Measurements from ENCODE around the gene CSH1.
A peak's percentile ranks its signal among the peaks of the same experiment; 100 is the strongest.

The CSH1 gene

DNA sequence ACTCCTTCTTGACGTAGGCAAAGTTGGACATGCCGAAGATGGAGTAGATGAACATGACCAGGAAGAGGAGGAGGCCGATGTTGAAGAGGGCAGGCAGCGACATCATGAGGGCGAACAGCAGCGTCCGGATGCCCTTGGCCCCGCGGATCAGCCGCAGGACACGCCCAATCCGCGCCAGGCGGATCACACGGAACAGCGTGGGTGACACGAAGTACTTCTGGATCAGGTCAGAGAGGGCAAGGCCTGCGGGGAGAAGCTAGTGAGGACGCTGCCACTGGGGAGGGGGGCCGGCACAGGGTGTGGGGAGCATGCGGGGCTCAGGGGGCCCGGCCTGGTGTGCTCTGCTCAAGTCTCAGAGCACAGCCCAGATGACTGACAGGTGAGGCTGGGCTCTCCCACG lies 45.4 kb upstream of the CSH1 start:
- no peak overlapping the region for H4K8ac ChIP-seq (ENCODE audit: low read depth, low read length)
- H3K4me3 ChIP-seq (ENCODE audit: low read length): no peak overlapping the region
- H2AK5ac ChIP-seq (ENCODE audit: low read length): no peak overlapping the region
- H2BK15ac ChIP-seq (replicated peaks; ENCODE audit: low read depth): no peak overlapping the region
- no peak overlapping the region for H2BK120ac ChIP-seq (ENCODE audit: low read depth, low read length)
- no peak overlapping the region for H3K23ac ChIP-seq (ENCODE audit: low read length)
- H2BK5ac ChIP-seq (ENCODE audit: low read length): no peak overlapping the region
- H3K27me3 ChIP-seq (ENCODE audit: insufficient read depth, low read length, poor library complexity): no peaks in the 10 kb centered on the region
- no peak overlapping the region for H3K4ac ChIP-seq (ENCODE audit: low read depth, low read length)
- no peak overlapping the region for H3K4me2 ChIP-seq (ENCODE audit: low read length)
- no CpG with 5 or more reads among the region's 23 CpGs for WGBS (ENCODE audit: extremely low coverage, insufficient coverage, low lambda C conversion rate)
- no peak overlapping the region for H4K5ac ChIP-seq (ENCODE audit: low read length)
- H3K27ac ChIP-seq (ENCODE audit: low read depth, low read length): no peak overlapping the region
- H3K79me1 ChIP-seq (ENCODE audit: low read length): no peaks in the 10 kb centered on the region
- H3K79me2 ChIP-seq (ENCODE audit: control insufficient read depth, insufficient read depth, low read length): no peaks in the 10 kb centered on the region
- no peaks in the 10 kb centered on the region for H3K36me3 ChIP-seq (ENCODE audit: control insufficient read depth, insufficient read depth, low read length)
- no peak overlapping the region for H3K56ac ChIP-seq (ENCODE audit: low read length)
- H3K9ac ChIP-seq (ENCODE audit: low read length): no peak overlapping the region
- no peaks in the 10 kb centered on the region for H3K4me1 ChIP-seq (ENCODE audit: control insufficient read depth, low read depth, low read length)
- no peak for DNase-seq
- H3K18ac ChIP-seq (ENCODE audit: low read length): no peak overlapping the region

DNA sequence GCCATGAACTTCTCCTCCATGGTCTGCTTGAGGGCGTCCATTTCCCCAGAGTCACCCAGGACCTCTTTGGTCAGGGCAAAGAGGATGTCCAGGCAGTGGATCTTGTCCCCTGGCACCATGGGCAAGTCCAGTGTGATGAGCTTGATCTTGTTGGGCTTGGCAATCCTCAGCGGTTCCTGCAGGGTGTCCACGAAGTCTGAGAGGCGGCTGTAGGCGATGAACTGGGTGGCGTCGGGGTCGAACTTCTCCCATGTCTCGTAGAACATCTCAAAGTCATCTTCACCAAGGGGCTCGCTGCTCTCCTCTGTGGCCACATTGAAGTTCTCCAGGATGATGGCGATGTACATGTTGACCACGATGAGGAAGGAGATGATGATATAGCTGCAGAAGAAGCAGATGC lies 44.8 kb upstream of the CSH1 start:
- Histone ChIP-seq H2AK5ac (ENCODE audit: low read length) (no peak overlapping the region), H3K23ac (ENCODE audit: low read length) (no peak overlapping the region), H4K5ac (ENCODE audit: low read length) (no peak overlapping the region), H3K56ac (ENCODE audit: low read length) (no peak overlapping the region), H3K9ac (ENCODE audit: low read length) (no peak overlapping the region), H3K4me1 (ENCODE audit: control insufficient read depth, low read depth, low read length) (no peaks in the 10 kb centered on the region), H3K36me3 (ENCODE audit: control insufficient read depth, insufficient read depth, low read length) (no peaks in the 10 kb centered on the region), H2BK15ac (replicated peaks; ENCODE audit: low read depth) (no peak overlapping the region), H4K8ac (ENCODE audit: low read depth, low read length) (no peak overlapping the region), H3K79me1 (ENCODE audit: low read length) (no peaks in the 10 kb centered on the region), H3K4me2 (ENCODE audit: low read length) (no peak overlapping the region), H3K79me2 (ENCODE audit: control insufficient read depth, insufficient read depth, low read length) (no peaks in the 10 kb centered on the region), H2BK120ac (ENCODE audit: low read depth, low read length) (no peak overlapping the region), H3K4ac (ENCODE audit: low read depth, low read length) (no peak overlapping the region), H3K27me3 (ENCODE audit: insufficient read depth, low read length, poor library complexity) (no peaks in the 10 kb centered on the region), H3K18ac (ENCODE audit: low read length) (no peak overlapping the region), H3K4me3 (ENCODE audit: low read length) (no peak overlapping the region), H3K27ac (ENCODE audit: low read depth, low read length) (no peak overlapping the region), H2BK5ac (ENCODE audit: low read length) (no peak overlapping the region)
- no CpG with 5 or more reads among the region's 12 CpGs for WGBS (ENCODE audit: extremely low coverage, insufficient coverage, low lambda C conversion rate)
- DNase-seq: no peak

DNA sequence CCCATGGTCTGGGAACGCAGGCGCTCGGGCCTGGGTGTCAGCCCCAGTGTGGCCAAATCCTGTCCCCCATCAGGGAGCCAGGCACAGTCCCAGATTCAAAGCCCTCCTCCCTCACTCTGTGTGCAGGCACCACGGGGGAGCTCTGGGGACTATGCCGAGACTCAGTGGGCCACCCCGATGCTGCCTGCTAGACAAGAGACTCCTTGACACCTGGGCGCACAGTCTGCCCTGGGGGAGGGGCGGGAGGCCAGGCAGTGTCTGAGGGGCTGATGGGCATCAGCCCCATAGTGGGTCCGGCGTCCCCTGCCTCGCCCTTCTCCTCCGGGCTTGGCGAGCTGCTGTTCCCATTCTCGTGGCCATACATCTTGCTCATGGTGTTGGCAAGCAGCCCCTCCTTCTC lies 44.2 kb upstream of the CSH1 start:
- no peaks in the 10 kb centered on the region for H3K79me2 ChIP-seq (ENCODE audit: control insufficient read depth, insufficient read depth, low read length)
- H3K9ac ChIP-seq (ENCODE audit: low read length): no peak overlapping the region
- H3K4me1 ChIP-seq (ENCODE audit: control insufficient read depth, low read depth, low read length): no peaks in the 10 kb centered on the region
- H3K27me3 ChIP-seq (ENCODE audit: insufficient read depth, low read length, poor library complexity): no peaks in the 10 kb centered on the region
- no peak overlapping the region for H3K4me2 ChIP-seq (ENCODE audit: low read length)
- no peak for DNase-seq
- no peak overlapping the region for H3K4me3 ChIP-seq (ENCODE audit: low read length)
- no peak overlapping the region for H4K8ac ChIP-seq (ENCODE audit: low read depth, low read length)
- H3K23ac ChIP-seq (ENCODE audit: low read length): no peak overlapping the region
- no peak overlapping the region for H2BK120ac ChIP-seq (ENCODE audit: low read depth, low read length)
- no peak overlapping the region for H2BK15ac ChIP-seq (replicated peaks; ENCODE audit: low read depth)
- no peak overlapping the region for H3K18ac ChIP-seq (ENCODE audit: low read length)
- H3K56ac ChIP-seq (ENCODE audit: low read length): no peak overlapping the region
- H3K79me1 ChIP-seq (ENCODE audit: low read length): no peaks in the 10 kb centered on the region
- H3K4ac ChIP-seq (ENCODE audit: low read depth, low read length): no peak overlapping the region
- H4K5ac ChIP-seq (ENCODE audit: low read length): no peak overlapping the region
- no peak overlapping the region for H2AK5ac ChIP-seq (ENCODE audit: low read length)
- WGBS (ENCODE audit: extremely low coverage, insufficient coverage, low lambda C conversion rate): no CpG with 5 or more reads among the region's 14 CpGs
- H3K27ac ChIP-seq (ENCODE audit: low read depth, low read length): no peak overlapping the region
- no peak overlapping the region for H2BK5ac ChIP-seq (ENCODE audit: low read length)
- H3K36me3 ChIP-seq (ENCODE audit: control insufficient read depth, insufficient read depth, low read length): no peaks in the 10 kb centered on the region

DNA sequence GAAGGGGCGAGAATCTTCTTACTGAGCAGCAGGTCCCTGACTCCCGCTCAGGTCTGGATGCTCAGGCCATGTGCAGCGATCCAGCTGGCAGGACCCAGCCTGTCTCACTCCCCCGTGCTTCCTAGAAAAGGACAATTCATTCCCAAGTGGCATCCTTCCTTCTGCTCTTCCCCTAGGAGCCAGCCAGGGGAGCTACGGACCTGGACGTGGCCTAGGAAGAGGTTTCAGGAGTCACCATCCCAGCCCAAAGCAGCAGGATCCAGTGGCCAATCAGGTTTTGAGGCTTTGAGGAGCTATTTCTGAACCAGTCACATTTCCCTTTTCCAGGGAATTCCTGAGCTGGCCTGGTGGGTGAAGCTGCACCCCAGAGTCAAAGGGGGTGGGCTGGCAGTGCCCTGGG lies 43.5 kb upstream of the CSH1 start:
- Histone ChIP-seq H4K8ac (ENCODE audit: low read depth, low read length) (no peak overlapping the region), H3K4ac (ENCODE audit: low read depth, low read length) (no peak overlapping the region), H3K27ac (ENCODE audit: low read depth, low read length) (no peak overlapping the region), H2AK5ac (ENCODE audit: low read length) (no peak overlapping the region), H3K23ac (ENCODE audit: low read length) (no peak overlapping the region), H3K27me3 (ENCODE audit: insufficient read depth, low read length, poor library complexity) (no peaks in the 10 kb centered on the region), H3K4me1 (ENCODE audit: control insufficient read depth, low read depth, low read length) (no peaks in the 10 kb centered on the region), H3K79me1 (ENCODE audit: low read length) (no peaks in the 10 kb centered on the region), H3K36me3 (ENCODE audit: control insufficient read depth, insufficient read depth, low read length) (no peaks in the 10 kb centered on the region), H3K56ac (ENCODE audit: low read length) (no peak overlapping the region), H2BK5ac (ENCODE audit: low read length) (no peak overlapping the region), H2BK120ac (ENCODE audit: low read depth, low read length) (no peak overlapping the region), H3K18ac (ENCODE audit: low read length) (no peak overlapping the region), H3K9ac (ENCODE audit: low read length) (no peak overlapping the region), H3K79me2 (ENCODE audit: control insufficient read depth, insufficient read depth, low read length) (no peaks in the 10 kb centered on the region), H3K4me3 (ENCODE audit: low read length) (no peak overlapping the region), H4K5ac (ENCODE audit: low read length) (no peak overlapping the region), H2BK15ac (replicated peaks; ENCODE audit: low read depth) (no peak overlapping the region), H3K4me2 (ENCODE audit: low read length) (no peak overlapping the region)
- no CpG with 5 or more reads among the region's 6 CpGs for WGBS (ENCODE audit: extremely low coverage, insufficient coverage, low lambda C conversion rate)
- DNase-seq: peak; percentile 34

DNA sequence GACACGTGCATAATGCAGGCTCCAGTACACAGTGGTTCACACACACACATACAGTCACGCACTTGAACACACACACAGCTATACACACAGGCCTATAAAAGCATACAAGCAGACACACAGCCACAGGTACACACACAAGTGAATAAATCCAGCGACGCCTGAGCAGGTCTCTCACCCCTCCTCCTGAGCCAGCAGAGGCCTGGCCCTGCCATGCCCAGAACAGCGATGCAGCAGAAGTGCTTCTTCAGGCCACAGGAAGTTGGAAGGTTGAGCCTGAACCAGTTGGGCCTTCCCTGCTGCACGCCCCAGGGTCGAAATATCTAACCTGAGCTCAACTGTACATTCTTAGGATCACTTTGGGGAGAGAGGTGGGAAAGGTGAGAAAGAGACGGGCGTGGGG lies 43.0 kb upstream of the CSH1 start:
- Histone ChIP-seq H3K56ac (ENCODE audit: low read length) (peak overlapping the region; percentile 2), H4K8ac (ENCODE audit: low read depth, low read length) (no peak overlapping the region), H3K36me3 (ENCODE audit: control insufficient read depth, insufficient read depth, low read length) (no peaks in the 10 kb centered on the region), H3K23ac (ENCODE audit: low read length) (no peak overlapping the region), H3K79me2 (ENCODE audit: control insufficient read depth, insufficient read depth, low read length) (no peaks in the 10 kb centered on the region), H2BK5ac (ENCODE audit: low read length) (no peak overlapping the region), H2AK5ac (ENCODE audit: low read length) (no peak overlapping the region), H3K4me3 (ENCODE audit: low read length) (no peak overlapping the region), H3K9ac (ENCODE audit: low read length) (no peak overlapping the region), H3K4me2 (ENCODE audit: low read length) (no peak overlapping the region), H3K4me1 (ENCODE audit: control insufficient read depth, low read depth, low read length) (no peaks in the 10 kb centered on the region), H3K4ac (ENCODE audit: low read depth, low read length) (no peak overlapping the region), H2BK120ac (ENCODE audit: low read depth, low read length) (no peak overlapping the region), H3K27ac (ENCODE audit: low read depth, low read length) (no peak overlapping the region), H3K18ac (ENCODE audit: low read length) (no peak overlapping the region), H3K27me3 (ENCODE audit: insufficient read depth, low read length, poor library complexity) (no peaks in the 10 kb centered on the region), H3K79me1 (ENCODE audit: low read length) (no peaks in the 10 kb centered on the region), H4K5ac (ENCODE audit: low read length) (no peak overlapping the region), H2BK15ac (replicated peaks; ENCODE audit: low read depth) (no peak overlapping the region)
- no CpG with 5 or more reads among the region's 9 CpGs for WGBS (ENCODE audit: extremely low coverage, insufficient coverage, low lambda C conversion rate)
- DNase-seq: no peak

DNA sequence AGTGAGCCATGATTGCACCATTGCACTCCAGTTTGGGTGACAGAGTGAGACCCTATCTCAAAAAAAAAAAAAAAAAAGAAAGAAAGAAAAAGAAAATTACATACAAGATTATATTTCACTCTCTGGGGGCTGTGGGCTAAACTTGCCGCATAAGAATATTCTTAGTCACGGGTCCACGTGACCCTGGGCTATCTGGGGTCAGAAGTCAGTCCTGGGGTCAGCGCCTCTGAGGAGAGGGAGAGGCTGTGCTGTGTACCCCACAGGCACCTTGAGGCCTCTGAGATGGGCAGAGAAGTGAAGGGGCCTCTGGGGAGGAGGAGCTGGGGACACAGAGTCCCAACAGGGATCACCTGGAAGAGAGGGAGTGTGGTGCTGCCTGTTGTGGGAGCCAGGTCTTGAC lies 41.5 kb upstream of the CSH1 start:
- Histone ChIP-seq H2AK5ac (ENCODE audit: low read length) (no peak overlapping the region), H4K8ac (ENCODE audit: low read depth, low read length) (no peak overlapping the region), H3K56ac (ENCODE audit: low read length) (no peak overlapping the region), H3K27me3 (ENCODE audit: insufficient read depth, low read length, poor library complexity) (no peaks in the 10 kb centered on the region), H3K36me3 (ENCODE audit: control insufficient read depth, insufficient read depth, low read length) (no peaks in the 10 kb centered on the region), H3K9ac (ENCODE audit: low read length) (no peak overlapping the region), H2BK5ac (ENCODE audit: low read length) (no peak overlapping the region), H3K4me1 (ENCODE audit: control insufficient read depth, low read depth, low read length) (no peaks in the 10 kb centered on the region), H4K5ac (ENCODE audit: low read length) (no peak overlapping the region), H3K4me3 (ENCODE audit: low read length) (no peak overlapping the region), H3K79me2 (ENCODE audit: control insufficient read depth, insufficient read depth, low read length) (no peaks in the 10 kb centered on the region), H3K4ac (ENCODE audit: low read depth, low read length) (no peak overlapping the region), H3K27ac (ENCODE audit: low read depth, low read length) (no peak overlapping the region), H2BK15ac (replicated peaks; ENCODE audit: low read depth) (no peak overlapping the region), H3K18ac (ENCODE audit: low read length) (no peak overlapping the region), H3K79me1 (ENCODE audit: low read length) (no peaks in the 10 kb centered on the region), H2BK120ac (ENCODE audit: low read depth, low read length) (no peak overlapping the region), H3K4me2 (ENCODE audit: low read length) (no peak overlapping the region), H3K23ac (ENCODE audit: low read length) (no peak overlapping the region)
- DNase-seq: no peak
- WGBS (ENCODE audit: extremely low coverage, insufficient coverage, low lambda C conversion rate): no CpG with 5 or more reads among the region's 4 CpGs
